ENCODE measurements around the gene VPS72. TPM values are rescaled to one million over a fixed set of nuclear protein-coding genes. Genes with fewer than 3 reads are reported as not detected.

The VPS72 gene
- total and polyA plus RNA-seq, 2 of the 13 experiments (the other 11 are each of a cell fraction or from before 2014, with no cell fraction given), result 33.7 to 34.5 TPM

GRCh38 chr1:151235235-151235634 is 45.2 kb upstream of the VPS72 start (continued):
- no peak for TF ChIP-seq ARID5B (CRISPR knock-in tag; IDR thresholded peaks at IDR 0.05)
- no peak for TF ChIP-seq FOXP1 (IDR thresholded peaks at IDR 0.05)
- no peak for TF ChIP-seq FOXP1 (CRISPR knock-in tag; IDR thresholded peaks at IDR 0.05)
- TF ChIP-seq SP4 (CRISPR knock-in tag; IDR thresholded peaks at IDR 0.05), result no peak

- H3K4me3 ChIP-seq (replicated peaks in 1 of 3; ENCODE audit: insufficient read depth in 1 of 3, low read depth in 2 of 3, low read length in 3 of 3), result no peak overlapping the region
- no peaks in the 10 kb centered on the region for H3K9me3 ChIP-seq (ENCODE audit: low read length)
- ChIA-PET CTCF (ENCODE audit: low intra/inter-chr PET ratio, low total read pairs) (no interaction called here), POLR2A (interaction anchor here (1.1 kb wide), 1 partner anchor 16 kb away, joined by 3 read pairs; no protein-coding TSS in a partner anchor)
- ATAC-seq (no peak), FAIRE-seq (no peak), DNase-seq (ENCODE audit: low spot score) (no peak)
- no TSS peak for BruUV-seq (replicated peaks)
- H3K4me1 ChIP-seq (ENCODE audit: insufficient read depth, low read length), result peaks cover 2% of the 10 kb centered on the region
- TF ChIP-seq ZNF256 (CRISPR knock-in tag; conservative IDR thresholded peaks at IDR 0.05) (no peak), ZKSCAN8 (CRISPR knock-in tag; IDR thresholded peaks at IDR 0.05; ENCODE audit: borderline replicate concordance) (no peak), ZNF766 (CRISPR knock-in tag; IDR thresholded peaks at IDR 0.05; ENCODE audit: borderline replicate concordance) (no peak), NFKBIZ (CRISPR knock-in tag; IDR thresholded peaks at IDR 0.05) (no peak), ZNF235 (CRISPR knock-in tag; IDR thresholded peaks at IDR 0.05; ENCODE audit: borderline replicate concordance) (no peak), ZNF629 (CRISPR knock-in tag; conservative IDR thresholded peaks at IDR 0.05) (no peak), SP4 (CRISPR knock-in tag; IDR thresholded peaks at IDR 0.05) (no peak), NCOA2 (CRISPR knock-in tag; IDR thresholded peaks at IDR 0.05) (no peak), SAFB2 (CRISPR knock-in tag; IDR thresholded peaks at IDR 0.05; ENCODE audit: borderline replicate concordance, low read depth) (no peak), MAFK (conservative IDR thresholded peaks at IDR 0.05 in 1 of 2, IDR thresholded peaks at IDR 0.05 in 1 of 2; ENCODE audit: low read length in 2 of 2) (no peak), ZFP1 (CRISPR knock-in tag; IDR thresholded peaks at IDR 0.05) (no peak), ZFP36L2 (CRISPR knock-in tag; IDR thresholded peaks at IDR 0.05) (no peak), ZBTB8A (CRISPR knock-in tag; IDR thresholded peaks at IDR 0.05; ENCODE audit: borderline replicate concordance, low read depth) (no peak), ZBTB1 (CRISPR knock-in tag; IDR thresholded peaks at IDR 0.05; ENCODE audit: borderline replicate concordance) (no peak), ZBTB39 (CRISPR knock-in tag; IDR thresholded peaks at IDR 0.05) (no peak), YY1 (IDR thresholded peaks at IDR 0.05; ENCODE audit: insufficient read depth, insufficient replicate concordance, low read depth, low read length) (no peak)
- no peak overlapping the region for H3K4me2 ChIP-seq (ENCODE audit: low read depth, low read length)
- H3K27ac ChIP-seq (ENCODE audit: extremely low read length, insufficient read depth, low read length), result no peak overlapping the region
- H3K79me2 ChIP-seq (ENCODE audit: insufficient read depth, low read length), result peaks cover 48% of the 10 kb centered on the region
- WGBS (ENCODE audit: low lambda C conversion rate), result 99% methylated on average over 4 of the region's 4 CpGs
- H3K36me3 ChIP-seq (replicated peaks in 1 of 2; ENCODE audit: control insufficient read depth in 1 of 2, insufficient read depth in 2 of 2, low read length in 2 of 2), result peaks cover 4 to 35% of the 10 kb centered on the region in 2 experiments; a peak in 4 of 5 replicates
- no peak overlapping the region for H3K9ac ChIP-seq (ENCODE audit: insufficient read depth, low read depth, low read length)
- in situ Hi-C loops (cut with HindIII; ENCODE audit: extremely low pct_ligation_motif_present, low pct_unique_long_range_greater_than_20kb) (no loop called here), intact Hi-C loops (cut with micrococcal nuclease; ENCODE audit: unreplicated experiment) (no loop called here)
- 0 out of 2 replicates have a peak, but pooled peaks cover 3% of the 10 kb centered on the region for H4K20me1 ChIP-seq (ENCODE audit: insufficient read depth, low read length)
- H3K27me3 ChIP-seq (ENCODE audit: control insufficient read depth in 1 of 2, insufficient read depth in 2 of 2, low read length in 2 of 2), result no peaks in the 10 kb centered on the region
- H2AFZ ChIP-seq (ENCODE audit: low read length), result no peak overlapping the region
These were observed 32.1 kb upstream of the VPS72 start for GRCh38 chr1:151222130-151222529.

Data from HepG2 (cell line).